ENCODE results near the gene POLD2.

The POLD2 gene

DNA sequence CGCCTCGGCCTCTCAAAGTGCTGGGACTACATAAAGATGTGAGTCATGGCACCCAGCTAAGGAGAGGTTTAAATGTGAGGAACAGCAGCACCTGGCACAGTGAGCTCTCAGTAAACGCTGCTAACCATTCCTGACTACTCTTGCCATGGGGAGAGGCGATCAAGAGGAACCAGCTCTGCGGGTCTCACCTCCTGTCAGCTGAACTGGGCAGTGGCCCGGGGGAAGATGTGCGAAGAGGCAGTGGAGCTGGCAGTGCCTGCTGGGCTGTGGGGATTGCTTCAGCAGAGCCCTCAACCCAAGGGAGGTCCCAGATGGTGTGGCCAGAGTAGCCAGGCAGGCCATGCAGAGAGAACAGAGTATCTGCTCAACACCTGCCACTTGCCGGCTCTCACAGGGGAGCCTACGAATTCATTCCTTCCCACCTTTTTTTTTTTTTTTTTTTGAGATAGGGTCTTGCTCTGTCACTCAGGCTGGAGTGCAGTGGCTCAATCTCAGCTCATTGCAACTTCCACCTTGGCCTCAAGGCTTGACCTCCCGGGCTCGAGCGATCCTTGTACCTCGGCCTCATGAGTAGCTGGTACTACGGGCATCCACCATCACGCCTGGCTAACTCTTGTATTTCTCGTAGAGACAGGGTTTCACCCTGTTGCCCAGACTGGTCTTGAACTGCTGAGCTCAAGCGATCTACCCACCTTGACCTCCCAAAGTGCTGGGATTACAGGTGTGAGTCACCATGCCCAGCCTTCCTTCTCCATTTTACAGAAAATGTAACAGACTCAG is 47.9 kb downstream of the POLD2 start:
- no peaks in the 10 kb centered on the region for H3K9me3 ChIP-seq (ENCODE audit: insufficient read depth, low read length)
- H3K36me3 ChIP-seq (ENCODE audit: low read length) = no peaks in the 10 kb centered on the region
- H3K9ac ChIP-seq (ENCODE audit: low read length) = no peak overlapping the region
- H3K27me3 ChIP-seq (ENCODE audit: low read length) = no peaks in the 10 kb centered on the region
- no peaks in the 10 kb centered on the region for H3F3A ChIP-seq (ENCODE audit: insufficient read depth)
- no peak overlapping the region for H3K4me2 ChIP-seq (ENCODE audit: low read depth, low read length, poor library complexity, severe bottlenecking)
- H3K9me2 ChIP-seq (replicated peaks; ENCODE audit: insufficient read depth, low read length) = no peaks in the 10 kb centered on the region
- H3K27ac ChIP-seq (ENCODE audit: low read depth, low read length) = no peak overlapping the region
- TF ChIP-seq EZH2phosphoT487 (conservative IDR thresholded peaks at IDR 0.05; ENCODE audit: low read length) = no peak
- no peak for TF ChIP-seq CTCF (IDR thresholded peaks at IDR 0.05; ENCODE audit: insufficient read depth, low read length, poor library complexity, severe bottlenecking)
- H2AFZ ChIP-seq (ENCODE audit: low read depth, low read length, severe bottlenecking) = no peak overlapping the region
- no peaks in the 10 kb centered on the region for H3K79me2 ChIP-seq (ENCODE audit: insufficient read depth, low read length)
- no peak overlapping the region for H3K4me3 ChIP-seq (ENCODE audit: insufficient read depth, low read length, poor library complexity, severe bottlenecking)
- no peaks in the 10 kb centered on the region for H4K20me1 ChIP-seq (ENCODE audit: low read depth, low read length)

- Histone ChIP-seq H3K9ac (ENCODE audit: low read length) (no peak overlapping the region), H3F3A (ENCODE audit: insufficient read depth) (0 out of 2 replicates have a peak, but pooled peaks cover 4% of the 10 kb centered on the region), H3K27ac (ENCODE audit: low read depth, low read length) (no peak overlapping the region), H3K79me2 (ENCODE audit: insufficient read depth, low read length) (no peaks in the 10 kb centered on the region), H3K9me3 (ENCODE audit: insufficient read depth, low read length) (no peaks in the 10 kb centered on the region), H3K4me2 (ENCODE audit: low read depth, low read length, poor library complexity, severe bottlenecking) (no peak overlapping the region), H3K27me3 (ENCODE audit: low read length) (no peaks in the 10 kb centered on the region), H4K20me1 (ENCODE audit: low read depth, low read length) (peaks cover 4% of the 10 kb centered on the region; the same call in 1 of the 2 replicates), H3K4me3 (ENCODE audit: insufficient read depth, low read length, poor library complexity, severe bottlenecking) (no peak overlapping the region), H2AFZ (ENCODE audit: low read depth, low read length, severe bottlenecking) (no peak overlapping the region), H3K9me2 (replicated peaks; ENCODE audit: insufficient read depth, low read length) (no peaks in the 10 kb centered on the region), H3K36me3 (ENCODE audit: low read length) (no peaks in the 10 kb centered on the region)
- no peak for TF ChIP-seq CTCF (IDR thresholded peaks at IDR 0.05; ENCODE audit: insufficient read depth, low read length, poor library complexity, severe bottlenecking)
- TF ChIP-seq EZH2phosphoT487 (conservative IDR thresholded peaks at IDR 0.05; ENCODE audit: low read length) = no peak
These were observed 49.0 kb downstream of the POLD2 start for GRCh38 chr7:44074349-44074695.

DNA sequence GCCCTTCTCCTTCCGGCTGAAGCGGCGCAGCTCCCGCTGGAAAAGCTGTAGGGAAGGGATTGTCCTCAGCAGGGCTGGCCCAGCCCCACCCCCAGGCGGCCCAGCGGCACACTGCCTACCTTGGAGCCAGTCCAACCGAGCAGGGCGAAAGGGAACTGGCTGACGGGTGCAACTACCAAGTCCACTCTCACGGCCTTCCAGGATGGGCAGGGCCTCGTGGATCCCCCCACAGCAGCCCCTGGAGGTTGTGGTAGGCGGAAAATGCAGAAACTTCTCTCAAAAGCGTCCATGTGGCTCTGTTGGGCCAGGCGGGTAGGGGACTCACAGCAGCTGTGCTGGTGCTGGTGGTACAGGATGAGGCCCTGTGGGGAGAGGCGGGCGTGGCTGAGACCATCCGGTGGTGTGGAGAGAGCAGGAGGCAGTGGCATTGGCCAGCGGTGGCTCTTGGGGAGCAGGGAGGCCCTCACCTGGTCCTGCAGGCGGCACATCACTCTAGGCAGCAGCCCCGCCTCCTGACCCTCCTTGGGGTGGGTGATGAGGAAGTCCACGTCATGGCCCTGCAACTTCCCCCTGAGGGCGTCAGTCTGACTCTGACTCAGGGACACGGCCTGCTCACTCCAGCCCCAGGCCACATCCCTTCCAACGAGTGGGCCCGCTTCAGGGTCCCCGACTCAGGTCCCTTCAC is 49.5 kb downstream of the POLD2 start:
- H4K20me1 ChIP-seq (ENCODE audit: low read depth, low read length) = peaks cover 4% of the 10 kb centered on the region; the same call in 1 of the 2 replicates
- no peak overlapping the region for H3K4me3 ChIP-seq (ENCODE audit: insufficient read depth, low read length, poor library complexity, severe bottlenecking)
- no peak overlapping the region for H2AFZ ChIP-seq (ENCODE audit: low read depth, low read length, severe bottlenecking)
- H3K4me2 ChIP-seq (ENCODE audit: low read depth, low read length, poor library complexity, severe bottlenecking) = no peak overlapping the region
- H3K9me2 ChIP-seq (replicated peaks; ENCODE audit: insufficient read depth, low read length) = no peaks in the 10 kb centered on the region
- TF ChIP-seq CTCF (IDR thresholded peaks at IDR 0.05; ENCODE audit: insufficient read depth, low read length, poor library complexity, severe bottlenecking) = no peak
- no peak for TF ChIP-seq EZH2phosphoT487 (conservative IDR thresholded peaks at IDR 0.05; ENCODE audit: low read length)
- no peak overlapping the region for H3K27ac ChIP-seq (ENCODE audit: low read depth, low read length)
- H3K27me3 ChIP-seq (ENCODE audit: low read length) = no peaks in the 10 kb centered on the region
- H3K9me3 ChIP-seq (ENCODE audit: insufficient read depth, low read length) = no peaks in the 10 kb centered on the region
- H3K9ac ChIP-seq (ENCODE audit: low read length) = no peak overlapping the region
- H3K79me2 ChIP-seq (ENCODE audit: insufficient read depth, low read length) = no peaks in the 10 kb centered on the region
- peaks cover 7% of the 10 kb centered on the region; the same call in 1 of the 2 replicates for H3F3A ChIP-seq (ENCODE audit: insufficient read depth)
- no peaks in the 10 kb centered on the region for H3K36me3 ChIP-seq (ENCODE audit: low read length)

All from SU-DHL-6 (cell line).